ENCODE results near the gene TBC1D5. TPM values are rescaled to one million over a fixed set of nuclear protein-coding genes. Genes with fewer than 3 reads are reported as not detected.

The TBC1D5 gene
- total and polyA plus RNA-seq, 5 donors from 2014 or later, result 27.6 to 61.6 (median 36.4) TPM

- Histone ChIP-seq H3K4me1 (ENCODE audit: control insufficient read depth, insufficient read depth, low read length, poor library complexity, severe bottlenecking) (no peaks in the 10 kb centered on the region), H3K9me3 (ENCODE audit: control insufficient read depth in 2 of 2, low read length in 2 of 2) (no peaks in the 10 kb centered on the region), H3K27me3 (ENCODE audit: control insufficient read depth, insufficient read depth, low read length) (no peaks in the 10 kb centered on the region), H3K27ac (ENCODE audit: insufficient read depth, low read length, poor library complexity, severe bottlenecking) (no peak overlapping the region), H3K4me3 (ENCODE audit: low read depth, low read length) (no peak overlapping the region), H3K36me3 (ENCODE audit: control insufficient read depth, insufficient read depth, low read length) (no peaks in the 10 kb centered on the region)
- no peak overlapping the region for H3K4me3 Mint-ChIP-seq
- H3K9me3 Mint-ChIP-seq, result no peaks in the 10 kb centered on the region
- peaks cover 0 to 19% (median 6%) of the 10 kb centered on the region in 4 donors for H3K4me1 Mint-ChIP-seq
- no peaks in the 10 kb centered on the region for H3K36me3 Mint-ChIP-seq
- H3K27ac Mint-ChIP-seq, result no peak overlapping the region
- no peaks in the 10 kb centered on the region for H3K27me3 Mint-ChIP-seq
- no peak for DNase-seq
- ATAC-seq (ENCODE audit: low read depth in 2 of 2), result no peak
Measured at GRCh38 chr3:17573396-17573795, 169.0 kb downstream of the TBC1D5 start.

DNA sequence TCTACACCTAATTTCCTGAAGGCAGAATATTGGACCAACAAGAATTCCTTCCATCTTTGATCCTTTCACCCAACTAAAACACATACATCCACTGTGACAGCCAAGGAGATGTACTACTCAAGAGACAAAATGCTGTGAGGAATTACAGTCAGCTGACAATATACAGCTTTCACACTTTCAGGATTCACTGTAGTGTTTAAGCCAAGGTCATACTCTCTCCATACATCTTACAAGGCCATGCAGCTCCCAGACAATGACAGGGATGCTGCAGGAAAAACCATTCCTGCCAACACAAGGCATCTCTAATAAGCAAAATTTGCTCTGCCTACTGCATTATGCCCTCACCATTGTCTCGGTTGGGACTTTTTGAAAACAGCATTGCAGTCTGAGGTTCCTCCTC, 170.7 kb downstream of the TBC1D5 start:
- Histone ChIP-seq H3K4me3 (ENCODE audit: low read depth, low read length) (no peak overlapping the region), H3K4me1 (ENCODE audit: control insufficient read depth, insufficient read depth, low read length, poor library complexity, severe bottlenecking) (no peaks in the 10 kb centered on the region), H3K9me3 (ENCODE audit: control insufficient read depth in 2 of 2, low read length in 2 of 2) (no peaks in the 10 kb centered on the region), H3K27me3 (ENCODE audit: control insufficient read depth, insufficient read depth, low read length) (no peaks in the 10 kb centered on the region), H3K36me3 (ENCODE audit: control insufficient read depth, insufficient read depth, low read length) (no peaks in the 10 kb centered on the region), H3K27ac (ENCODE audit: insufficient read depth, low read length, poor library complexity, severe bottlenecking) (no peak overlapping the region)
- DNase-seq, result no peak
- ATAC-seq (ENCODE audit: low read depth in 2 of 2), result no peak
- Mint-ChIP-seq H3K4me3 (no peak overlapping the region), H3K36me3 (no peaks in the 10 kb centered on the region), H3K9me3 (no peaks in the 10 kb centered on the region), H3K4me1 (peaks cover 0 to 13% (median 4%) of the 10 kb centered on the region in 4 donors), H3K27me3 (no peaks in the 10 kb centered on the region), H3K27ac (no peak overlapping the region)

GRCh38 chr3:17562845-17563244, 179.6 kb downstream of the TBC1D5 start:
- peaks cover 0 to 21% (median 11%) of the 10 kb centered on the region in 4 donors for H3K4me1 Mint-ChIP-seq
- H3K27ac ChIP-seq (ENCODE audit: insufficient read depth, low read length, poor library complexity, severe bottlenecking), result no peak overlapping the region
- H3K36me3 Mint-ChIP-seq, result no peaks in the 10 kb centered on the region
- no peaks in the 10 kb centered on the region for H3K9me3 ChIP-seq (ENCODE audit: control insufficient read depth in 2 of 2, low read length in 2 of 2)
- H3K27me3 Mint-ChIP-seq, result no peaks in the 10 kb centered on the region
- ATAC-seq (ENCODE audit: low read depth in 2 of 2), result no peak
- peaks cover 0 to 6% (median 0%) of the 10 kb centered on the region in 7 donors for H3K9me3 Mint-ChIP-seq
- H3K4me3 Mint-ChIP-seq, result no peak overlapping the region
- no peak overlapping the region for H3K27ac Mint-ChIP-seq
- DNase-seq, result no peak
- H3K27me3 ChIP-seq (ENCODE audit: control insufficient read depth, insufficient read depth, low read length), result no peaks in the 10 kb centered on the region
- H3K4me1 ChIP-seq (ENCODE audit: control insufficient read depth, insufficient read depth, low read length, poor library complexity, severe bottlenecking), result no peaks in the 10 kb centered on the region
- H3K36me3 ChIP-seq (ENCODE audit: control insufficient read depth, insufficient read depth, low read length), result no peaks in the 10 kb centered on the region
- H3K4me3 ChIP-seq (ENCODE audit: low read depth, low read length), result no peak overlapping the region

DNA sequence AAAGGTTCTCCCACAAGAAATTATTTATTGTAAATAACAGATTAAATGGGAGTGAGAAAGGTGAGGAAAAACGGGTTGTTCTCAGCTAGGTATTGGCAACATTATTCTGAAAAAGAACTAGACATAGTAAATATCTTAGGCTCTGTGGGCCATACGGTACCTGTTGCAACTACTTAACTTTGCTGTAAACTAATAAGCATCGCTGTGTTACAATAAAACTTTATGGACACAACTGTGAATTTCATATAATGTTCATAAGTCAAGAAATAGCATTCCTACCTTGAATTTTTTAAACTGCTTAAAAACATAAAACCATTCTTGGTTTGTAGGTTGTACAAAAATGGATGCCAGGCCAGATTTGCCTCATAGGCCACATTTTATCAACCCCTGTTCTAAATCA, 183.9 kb downstream of the TBC1D5 start:
- Histone ChIP-seq H3K4me3 (ENCODE audit: low read depth, low read length) (no peak overlapping the region), H3K27ac (ENCODE audit: insufficient read depth, low read length, poor library complexity, severe bottlenecking) (no peak overlapping the region), H3K36me3 (ENCODE audit: control insufficient read depth, insufficient read depth, low read length) (no peaks in the 10 kb centered on the region), H3K4me1 (ENCODE audit: control insufficient read depth, insufficient read depth, low read length, poor library complexity, severe bottlenecking) (no peaks in the 10 kb centered on the region), H3K27me3 (ENCODE audit: control insufficient read depth, insufficient read depth, low read length) (no peaks in the 10 kb centered on the region), H3K9me3 (ENCODE audit: control insufficient read depth in 2 of 2, low read length in 2 of 2) (no peaks in the 10 kb centered on the region)
- Mint-ChIP-seq H3K9me3 (peaks cover 0 to 6% (median 1%) of the 10 kb centered on the region in 7 donors), H3K4me3 (no peak overlapping the region), H3K36me3 (peaks cover 13% of the 10 kb centered on the region), H3K4me1 (peaks cover 0 to 11% (median 2%) of the 10 kb centered on the region in 4 donors), H3K27me3 (no peaks in the 10 kb centered on the region), H3K27ac (no peak overlapping the region)
- DNase-seq, result no peak
- no peak for ATAC-seq (ENCODE audit: low read depth in 2 of 2)

- no peak overlapping the region for H3K4me3 Mint-ChIP-seq
- Histone ChIP-seq H3K36me3 (ENCODE audit: control insufficient read depth, insufficient read depth, low read length) (no peaks in the 10 kb centered on the region), H3K9me3 (ENCODE audit: control insufficient read depth in 2 of 2, low read length in 2 of 2) (no peaks in the 10 kb centered on the region), H3K27me3 (ENCODE audit: control insufficient read depth, insufficient read depth, low read length) (no peaks in the 10 kb centered on the region), H3K4me3 (ENCODE audit: low read depth, low read length) (no peak overlapping the region), H3K4me1 (ENCODE audit: control insufficient read depth, insufficient read depth, low read length, poor library complexity, severe bottlenecking) (no peaks in the 10 kb centered on the region), H3K27ac (ENCODE audit: insufficient read depth, low read length, poor library complexity, severe bottlenecking) (no peak overlapping the region)
- H3K27ac Mint-ChIP-seq, result no peak overlapping the region
- ATAC-seq (ENCODE audit: low read depth in 2 of 2), result no peak
- no peaks in the 10 kb centered on the region for H3K27me3 Mint-ChIP-seq
- peaks cover 0 to 2% (median under 1%) of the 10 kb centered on the region in 7 donors for H3K9me3 Mint-ChIP-seq
- H3K36me3 Mint-ChIP-seq, result peaks cover 13% of the 10 kb centered on the region
- no peak for DNase-seq
- H3K4me1 Mint-ChIP-seq, result peaks cover 0 to 4% (median 3%) of the 10 kb centered on the region in 4 donors
Measured at GRCh38 chr3:17557749-17558463, 184.5 kb downstream of the TBC1D5 start.

GRCh38 chr3:17555525-17555924, 186.9 kb downstream of the TBC1D5 start:
- no peaks in the 10 kb centered on the region for H3K36me3 ChIP-seq (ENCODE audit: control insufficient read depth, insufficient read depth, low read length)
- H3K27ac ChIP-seq (ENCODE audit: insufficient read depth, low read length, poor library complexity, severe bottlenecking), result no peak overlapping the region
- Mint-ChIP-seq H3K36me3 (peaks cover 13% of the 10 kb centered on the region), H3K9me3 (peaks cover 0 to 2% (median 0%) of the 10 kb centered on the region in 7 donors), H3K4me1 (peaks cover 0 to 4% (median 3%) of the 10 kb centered on the region in 4 donors), H3K4me3 (no peak overlapping the region), H3K27me3 (no peaks in the 10 kb centered on the region), H3K27ac (no peak overlapping the region)
- ATAC-seq (ENCODE audit: low read depth in 2 of 2) (no peak), DNase-seq (no peak)
- no peaks in the 10 kb centered on the region for H3K27me3 ChIP-seq (ENCODE audit: control insufficient read depth, insufficient read depth, low read length)
- H3K9me3 ChIP-seq (ENCODE audit: control insufficient read depth in 2 of 2, low read length in 2 of 2), result no peaks in the 10 kb centered on the region
- no peak overlapping the region for H3K4me3 ChIP-seq (ENCODE audit: low read depth, low read length)
- H3K4me1 ChIP-seq (ENCODE audit: control insufficient read depth, insufficient read depth, low read length, poor library complexity, severe bottlenecking), result no peaks in the 10 kb centered on the region

GRCh38 chr3:17554078-17554477, 188.4 kb downstream of the TBC1D5 start:
- ATAC-seq (ENCODE audit: low read depth in 2 of 2), result no peak
- no peaks in the 10 kb centered on the region for H3K27me3 ChIP-seq (ENCODE audit: control insufficient read depth, insufficient read depth, low read length)
- no peak overlapping the region for H3K27ac ChIP-seq (ENCODE audit: insufficient read depth, low read length, poor library complexity, severe bottlenecking)
- no peaks in the 10 kb centered on the region for H3K4me1 ChIP-seq (ENCODE audit: control insufficient read depth, insufficient read depth, low read length, poor library complexity, severe bottlenecking)
- DNase-seq, result no peak
- H3K36me3 ChIP-seq (ENCODE audit: control insufficient read depth, insufficient read depth, low read length), result no peaks in the 10 kb centered on the region
- H3K36me3 Mint-ChIP-seq, result peaks cover 19% of the 10 kb centered on the region
- peaks cover 0 to 4% (median under 1%) of the 10 kb centered on the region in 4 donors for H3K4me1 Mint-ChIP-seq
- H3K4me3 ChIP-seq (ENCODE audit: low read depth, low read length), result no peak overlapping the region
- H3K9me3 ChIP-seq (ENCODE audit: control insufficient read depth in 2 of 2, low read length in 2 of 2), result no peaks in the 10 kb centered on the region
- no peak overlapping the region for H3K27ac Mint-ChIP-seq
- H3K4me3 Mint-ChIP-seq, result no peak overlapping the region
- peaks cover 0 to 2% (median 0%) of the 10 kb centered on the region in 7 donors for H3K9me3 Mint-ChIP-seq
- no peaks in the 10 kb centered on the region for H3K27me3 Mint-ChIP-seq

DNA sequence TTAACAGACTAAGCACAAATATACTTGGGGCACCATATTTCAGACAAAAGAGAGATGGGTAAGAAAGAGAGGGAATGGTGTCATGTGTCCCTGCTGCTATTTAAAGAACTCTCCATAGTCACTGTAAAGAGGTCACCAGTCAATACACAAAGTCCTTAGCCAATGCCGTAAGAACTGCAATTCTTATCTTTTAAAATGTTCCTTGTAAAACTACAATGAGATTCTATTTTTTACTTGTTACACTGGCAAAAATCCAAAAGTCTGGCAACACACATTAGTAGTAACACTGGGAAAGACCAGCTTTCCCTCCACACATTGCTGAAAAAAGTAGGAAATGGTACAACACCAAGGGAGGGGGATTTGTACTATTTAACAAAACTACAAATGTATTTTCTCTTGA, 189.4 kb downstream of the TBC1D5 start:
- Histone ChIP-seq H3K9me3 (ENCODE audit: control insufficient read depth in 2 of 2, low read length in 2 of 2) (no peaks in the 10 kb centered on the region), H3K4me1 (ENCODE audit: control insufficient read depth, insufficient read depth, low read length, poor library complexity, severe bottlenecking) (no peaks in the 10 kb centered on the region), H3K27ac (ENCODE audit: insufficient read depth, low read length, poor library complexity, severe bottlenecking) (no peak overlapping the region), H3K27me3 (ENCODE audit: control insufficient read depth, insufficient read depth, low read length) (no peaks in the 10 kb centered on the region), H3K4me3 (ENCODE audit: low read depth, low read length) (no peak overlapping the region), H3K36me3 (ENCODE audit: control insufficient read depth, insufficient read depth, low read length) (no peaks in the 10 kb centered on the region)
- ATAC-seq (ENCODE audit: low read depth in 2 of 2) (no peak), DNase-seq (no peak)
- Mint-ChIP-seq H3K4me1 (peaks cover 0 to 4% (median under 1%) of the 10 kb centered on the region in 4 donors), H3K4me3 (no peak overlapping the region), H3K27me3 (no peaks in the 10 kb centered on the region), H3K27ac (no peak overlapping the region), H3K36me3 (peaks cover 19% of the 10 kb centered on the region), H3K9me3 (peaks cover 0 to 2% (median 0%) of the 10 kb centered on the region in 7 donors)

All from CD4-positive, CD25-positive, alpha-beta regulatory T cell (primary cell).